Measurements from ENCODE around the gene F10.

The F10 gene

GRCh38 chr13:113082198-113083021 lies 40.2 kb upstream of the F10 start:
- Histone ChIP-seq H4K8ac (ENCODE audit: low read depth, low read length) (no peak overlapping the region), H3K14ac (ENCODE audit: low read length) (no peak overlapping the region), H3K9me3 (replicated peaks in 1 of 2; ENCODE audit: control insufficient read depth in 2 of 2, insufficient read depth in 1 of 2, low read depth in 1 of 2, low read length in 2 of 2) (no peaks in the 10 kb centered on the region), H2BK5ac (ENCODE audit: low read length) (no peak overlapping the region), H2BK120ac (ENCODE audit: low read depth, low read length) (no peak overlapping the region), H3K9ac (ENCODE audit: low read depth, low read length, poor library complexity) (no peak overlapping the region), H4K91ac (ENCODE audit: low read depth, low read length, poor library complexity) (no peak overlapping the region), H3K4ac (ENCODE audit: low read length) (no peak overlapping the region), H2BK15ac (ENCODE audit: low read length) (no peak overlapping the region), H3K36me3 (replicated peaks in 1 of 2; ENCODE audit: control insufficient read depth in 2 of 2, insufficient read depth in 2 of 2, low read length in 2 of 2) (peaks cover 13 to 29% of the 10 kb centered on the region in 2 donors), H2AK5ac (ENCODE audit: low read depth, low read length) (no peak overlapping the region), H3K79me1 (ENCODE audit: low read depth, low read length) (peaks cover 4% of the 10 kb centered on the region), H3K18ac (ENCODE audit: low read length) (no peak overlapping the region), H2AFZ (ENCODE audit: low read length) (no peak overlapping the region), H3K4me1 (ENCODE audit: control insufficient read depth in 2 of 2, insufficient read depth in 1 of 2, low read depth in 1 of 2, low read length in 2 of 2) (peaks cover 0 to 4% of the 10 kb centered on the region in 2 donors), H3K4me3 (ENCODE audit: low read length in 2 of 2) (no peak overlapping the region), H3K23ac (ENCODE audit: low read depth, low read length, poor library complexity) (no peak overlapping the region), H2BK12ac (ENCODE audit: low read length) (no peak overlapping the region), H3K27ac (replicated peaks; ENCODE audit: low read length) (no peak overlapping the region), H3K4me2 (ENCODE audit: insufficient read depth, low read length, poor library complexity, severe bottlenecking) (no peak overlapping the region), H3K27me3 (ENCODE audit: control insufficient read depth in 3 of 3, insufficient read depth in 3 of 3, low read depth in 1 of 3, low read length in 3 of 3) (no peaks in the 10 kb centered on the region)
- no peak for DNase-seq (ENCODE audit: low spot score)
- WGBS, 2 donors (ENCODE audit: extremely low coverage in 2 of 2, insufficient read length in 2 of 2, insufficient replicate concordance in 1 of 2): no CpG with 5 or more reads among the region's 26 CpGs

GRCh38 chr13:113083022-113083373 lies 39.6 kb upstream of the F10 start:
- Histone ChIP-seq H2BK120ac (ENCODE audit: low read depth, low read length) (no peak overlapping the region), H3K27me3 (ENCODE audit: control insufficient read depth in 3 of 3, insufficient read depth in 3 of 3, low read depth in 1 of 3, low read length in 3 of 3) (no peaks in the 10 kb centered on the region), H2BK15ac (ENCODE audit: low read length) (no peak overlapping the region), H3K27ac (replicated peaks; ENCODE audit: low read length) (no peak overlapping the region), H2AK5ac (ENCODE audit: low read depth, low read length) (no peak overlapping the region), H3K9ac (ENCODE audit: low read depth, low read length, poor library complexity) (no peak overlapping the region), H3K18ac (ENCODE audit: low read length) (no peak overlapping the region), H3K4me2 (ENCODE audit: insufficient read depth, low read length, poor library complexity, severe bottlenecking) (no peak overlapping the region), H2BK12ac (ENCODE audit: low read length) (no peak overlapping the region), H4K8ac (ENCODE audit: low read depth, low read length) (no peak overlapping the region), H3K23ac (ENCODE audit: low read depth, low read length, poor library complexity) (no peak overlapping the region), H3K79me1 (ENCODE audit: low read depth, low read length) (peaks cover 4% of the 10 kb centered on the region), H3K9me3 (replicated peaks in 1 of 2; ENCODE audit: control insufficient read depth in 2 of 2, insufficient read depth in 1 of 2, low read depth in 1 of 2, low read length in 2 of 2) (no peaks in the 10 kb centered on the region), H2AFZ (ENCODE audit: low read length) (no peak overlapping the region), H3K4me1 (ENCODE audit: control insufficient read depth in 2 of 2, insufficient read depth in 1 of 2, low read depth in 1 of 2, low read length in 2 of 2) (peaks cover 0 to 4% of the 10 kb centered on the region in 2 donors), H2BK5ac (ENCODE audit: low read length) (no peak overlapping the region), H3K4ac (ENCODE audit: low read length) (no peak overlapping the region), H3K4me3 (ENCODE audit: low read length in 2 of 2) (no peak overlapping the region), H4K91ac (ENCODE audit: low read depth, low read length, poor library complexity) (no peak overlapping the region), H3K14ac (ENCODE audit: low read length) (no peak overlapping the region), H3K36me3 (replicated peaks in 1 of 2; ENCODE audit: control insufficient read depth in 2 of 2, insufficient read depth in 2 of 2, low read length in 2 of 2) (peaks cover 16 to 31% of the 10 kb centered on the region in 2 donors)
- WGBS, 2 donors (ENCODE audit: extremely low coverage in 2 of 2, insufficient read length in 2 of 2, insufficient replicate concordance in 1 of 2): no CpG with 5 or more reads among the region's 10 CpGs
- DNase-seq (ENCODE audit: low spot score): no peak

- WGBS, 2 donors (ENCODE audit: extremely low coverage in 2 of 2, insufficient read length in 2 of 2, insufficient replicate concordance in 1 of 2): no CpG with 5 or more reads among the region's 18 CpGs
- Histone ChIP-seq H3K4me2 (ENCODE audit: insufficient read depth, low read length, poor library complexity, severe bottlenecking) (no peak overlapping the region), H2AFZ (ENCODE audit: low read length) (peak overlapping the region; percentile 64), H3K79me1 (ENCODE audit: low read depth, low read length) (peaks cover 4% of the 10 kb centered on the region), H3K9ac (ENCODE audit: low read depth, low read length, poor library complexity) (no peak overlapping the region), H3K4me3 (ENCODE audit: low read length in 2 of 2) (no peak overlapping the region), H4K91ac (ENCODE audit: low read depth, low read length, poor library complexity) (no peak overlapping the region), H3K27me3 (ENCODE audit: control insufficient read depth in 3 of 3, insufficient read depth in 3 of 3, low read depth in 1 of 3, low read length in 3 of 3) (no peaks in the 10 kb centered on the region), H3K36me3 (replicated peaks in 1 of 2; ENCODE audit: control insufficient read depth in 2 of 2, insufficient read depth in 2 of 2, low read length in 2 of 2) (peaks cover 21 to 33% of the 10 kb centered on the region in 2 donors), H2BK120ac (ENCODE audit: low read depth, low read length) (no peak overlapping the region), H3K27ac (replicated peaks; ENCODE audit: low read length) (no peak overlapping the region), H3K4ac (ENCODE audit: low read length) (no peak overlapping the region), H3K23ac (ENCODE audit: low read depth, low read length, poor library complexity) (no peak overlapping the region), H3K18ac (ENCODE audit: low read length) (no peak overlapping the region), H3K4me1 (ENCODE audit: control insufficient read depth in 2 of 2, insufficient read depth in 1 of 2, low read depth in 1 of 2, low read length in 2 of 2) (peaks cover 0 to 4% of the 10 kb centered on the region in 2 donors), H2BK5ac (ENCODE audit: low read length) (no peak overlapping the region), H2BK15ac (ENCODE audit: low read length) (no peak overlapping the region), H4K8ac (ENCODE audit: low read depth, low read length) (no peak overlapping the region), H3K14ac (ENCODE audit: low read length) (no peak overlapping the region), H2AK5ac (ENCODE audit: low read depth, low read length) (no peak overlapping the region), H2BK12ac (ENCODE audit: low read length) (no peak overlapping the region), H3K9me3 (replicated peaks in 1 of 2; ENCODE audit: control insufficient read depth in 2 of 2, insufficient read depth in 1 of 2, low read depth in 1 of 2, low read length in 2 of 2) (no peaks in the 10 kb centered on the region)
- DNase-seq (ENCODE audit: low spot score): no peak
Observed at GRCh38 chr13:113083402-113084061, 39.1 kb upstream of the F10 start.
